ENCODE measurements around the gene EMP1.

- TF ChIP-seq POLR2AphosphoS5 (IDR thresholded peaks at IDR 0.05) (no peak), CTCF (IDR thresholded peaks at IDR 0.05; ENCODE audit: poor library complexity, severe bottlenecking) (no peak)
Observed at GRCh38 chr12:13176256-13176655, 20.3 kb upstream of the EMP1 start.
